ENCODE measurements around the gene TOP1. TPM values are rescaled to one million over a fixed set of nuclear protein-coding genes. Genes with fewer than 3 reads are reported as not detected.

The TOP1 gene
- total RNA-seq, 1 experiment from 2014 or later, result 144 TPM

- TF ChIP-seq CTCF (IDR thresholded peaks at IDR 0.05; ENCODE audit: insufficient read depth in 1 of 2, low read depth in 1 of 2, low read length in 1 of 2, severe bottlenecking in 1 of 2, unreplicated experiment in 1 of 2), result no peak
- peaks cover 9% of the 10 kb centered on the region for H3K36me3 ChIP-seq (ENCODE audit: control insufficient read depth, insufficient read depth, low read length)
- POLR2A ChIA-PET, result no interaction called here
- intact Hi-C loops (cut with micrococcal nuclease; ENCODE audit: unreplicated experiment), result no loop called here
- no peaks in the 10 kb centered on the region for H3K9me3 ChIP-seq
- CTCF ChIA-PET, result interaction anchor here (1.8 to 3.8 kb wide), 2 partner anchors 9 to 97 kb away, joined by 7 to 24 read pairs; no protein-coding TSS in a partner anchor
- no peaks in the 10 kb centered on the region for H3K4me1 ChIP-seq
- no peaks in the 10 kb centered on the region for H3K9me3 Mint-ChIP-seq (ENCODE audit: unreplicated experiment)
- no peaks in the 10 kb centered on the region for H3K27me3 Mint-ChIP-seq (ENCODE audit: insufficient read depth, unreplicated experiment)
- no peak overlapping the region for H3K4me3 Mint-ChIP-seq (ENCODE audit: unreplicated experiment)
- BruUV-seq (replicated peaks), result no TSS peak
- H3K4me3 ChIP-seq (ENCODE audit: low read depth, low read length), result no peak overlapping the region
- peaks cover 88% of the 10 kb centered on the region for H3K36me3 Mint-ChIP-seq (ENCODE audit: insufficient read depth, unreplicated experiment)
- no peak for DNase-seq
- no peaks in the 10 kb centered on the region for H3K27me3 ChIP-seq (replicated peaks; ENCODE audit: control insufficient read depth, insufficient read depth, low read length)
- H3K4me1 Mint-ChIP-seq (ENCODE audit: low read depth, unreplicated experiment), result peaks cover 7% of the 10 kb centered on the region
- no peak overlapping the region for H3K27ac Mint-ChIP-seq (ENCODE audit: unreplicated experiment)
Observed at GRCh38 chr20:41087777-41088176, 59.2 kb downstream of the TOP1 start.

- no peak overlapping the region for H3K4me3 Mint-ChIP-seq (ENCODE audit: unreplicated experiment)
- no peak overlapping the region for H3K27ac Mint-ChIP-seq (ENCODE audit: unreplicated experiment)
- DNase-seq, result no peak
- no TSS peak for BruUV-seq (replicated peaks)
- TF ChIP-seq CTCF (IDR thresholded peaks at IDR 0.05; ENCODE audit: insufficient read depth in 1 of 2, low read depth in 1 of 2, low read length in 1 of 2, severe bottlenecking in 1 of 2, unreplicated experiment in 1 of 2), result peak; percentile 22 to 34
- no peaks in the 10 kb centered on the region for H3K27me3 ChIP-seq (replicated peaks; ENCODE audit: control insufficient read depth, insufficient read depth, low read length)
- H3K4me1 Mint-ChIP-seq (ENCODE audit: low read depth, unreplicated experiment), result peaks cover 7% of the 10 kb centered on the region
- H3K4me3 ChIP-seq (ENCODE audit: low read depth, low read length), result no peak overlapping the region
- H3K9me3 Mint-ChIP-seq (ENCODE audit: unreplicated experiment), result no peaks in the 10 kb centered on the region
- H3K4me1 ChIP-seq, result no peaks in the 10 kb centered on the region
- no peaks in the 10 kb centered on the region for H3K9me3 ChIP-seq
- ChIA-PET CTCF (interaction anchor here (0.6 kb wide), 2 partner anchors 17 to 99 kb away, joined by 3 read pairs; no protein-coding TSS in a partner anchor), POLR2A (no interaction called here)
- intact Hi-C loops (cut with micrococcal nuclease; ENCODE audit: unreplicated experiment), result no loop called here
- H3K27me3 Mint-ChIP-seq (ENCODE audit: insufficient read depth, unreplicated experiment), result no peaks in the 10 kb centered on the region
- H3K36me3 Mint-ChIP-seq (ENCODE audit: insufficient read depth, unreplicated experiment), result peaks cover 84% of the 10 kb centered on the region
- peaks cover 11% of the 10 kb centered on the region for H3K36me3 ChIP-seq (ENCODE audit: control insufficient read depth, insufficient read depth, low read length)
Observed at GRCh38 chr20:41089555-41089954, 60.9 kb downstream of the TOP1 start.

- peaks cover 83% of the 10 kb centered on the region for H3K36me3 Mint-ChIP-seq (ENCODE audit: insufficient read depth, unreplicated experiment)
- POLR2A ChIA-PET, result no interaction called here
- intact Hi-C loops (cut with micrococcal nuclease; ENCODE audit: unreplicated experiment), result no loop called here
Observed at GRCh38 chr20:41091927-41092326, 63.3 kb downstream of the TOP1 start.

More at GRCh38 chr20:41091927-41092326, 63.3 kb downstream of the TOP1 start:
- H3K4me3 ChIP-seq (ENCODE audit: low read depth, low read length), result no peak overlapping the region
- Mint-ChIP-seq H3K9me3 (ENCODE audit: unreplicated experiment) (no peaks in the 10 kb centered on the region), H3K4me3 (ENCODE audit: unreplicated experiment) (no peak overlapping the region), H3K27me3 (ENCODE audit: insufficient read depth, unreplicated experiment) (no peaks in the 10 kb centered on the region), H3K27ac (ENCODE audit: unreplicated experiment) (no peak overlapping the region), H3K4me1 (ENCODE audit: low read depth, unreplicated experiment) (peaks cover 4% of the 10 kb centered on the region)
- CTCF ChIA-PET, result interaction anchor here (0.6 to 1.7 kb wide), 4 partner anchors 101 to 248 kb away, joined by 3 to 8 read pairs (median 6); partner anchors contain the start of gene LPIN3
- no peaks in the 10 kb centered on the region for H3K9me3 ChIP-seq
- BruUV-seq (replicated peaks), result no TSS peak
- TF ChIP-seq CTCF (IDR thresholded peaks at IDR 0.05; ENCODE audit: insufficient read depth in 1 of 2, low read depth in 1 of 2, low read length in 1 of 2, severe bottlenecking in 1 of 2, unreplicated experiment in 1 of 2), result no peak
- no peak for DNase-seq
- no peaks in the 10 kb centered on the region for H3K27me3 ChIP-seq (replicated peaks; ENCODE audit: control insufficient read depth, insufficient read depth, low read length)
- no peaks in the 10 kb centered on the region for H3K4me1 ChIP-seq
- peaks cover 11% of the 10 kb centered on the region; the same call in 1 of the 2 replicates for H3K36me3 ChIP-seq (ENCODE audit: control insufficient read depth, insufficient read depth, low read length)
